HG02588 (cell line): ENCODE data around the gene CACNA2D1.
"Not testable (repeated sequence)": the region's sequence is repeated elsewhere in the genome, so short reads cannot be mapped to it uniquely, and the experiment has no call there.

Source experiments
- ATAC-seq: cut with Tn5 transposase; IDR thresholded peaks from one replicate; pipeline ENCODE4 v1.9.1; 2021; ENCODE audit warnings: mild to moderate bottlenecking, moderate library complexity; ENCODE audit not compliant: unreplicated experiment

CACNA2D1 gene

DNA sequence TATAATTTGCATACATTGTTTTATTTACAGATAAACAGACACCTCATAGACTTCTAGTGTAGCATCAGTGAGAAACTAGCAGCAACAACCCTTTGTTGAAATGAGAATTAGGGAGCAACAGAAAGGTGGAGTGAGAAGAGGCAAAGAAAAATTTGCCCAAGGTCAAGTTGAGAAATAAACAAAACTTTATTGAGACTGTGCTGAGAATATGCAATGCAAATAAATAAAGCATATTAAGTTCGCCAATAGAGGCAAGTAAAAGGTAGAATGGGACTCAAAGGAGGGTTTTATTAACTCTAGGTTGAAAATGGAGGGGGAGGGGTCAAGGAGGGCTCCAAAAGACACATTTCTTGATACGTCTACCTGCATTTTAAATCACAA lies 49.7 kb downstream of the CACNA2D1 start:
- no peak for ATAC-seq

DNA sequence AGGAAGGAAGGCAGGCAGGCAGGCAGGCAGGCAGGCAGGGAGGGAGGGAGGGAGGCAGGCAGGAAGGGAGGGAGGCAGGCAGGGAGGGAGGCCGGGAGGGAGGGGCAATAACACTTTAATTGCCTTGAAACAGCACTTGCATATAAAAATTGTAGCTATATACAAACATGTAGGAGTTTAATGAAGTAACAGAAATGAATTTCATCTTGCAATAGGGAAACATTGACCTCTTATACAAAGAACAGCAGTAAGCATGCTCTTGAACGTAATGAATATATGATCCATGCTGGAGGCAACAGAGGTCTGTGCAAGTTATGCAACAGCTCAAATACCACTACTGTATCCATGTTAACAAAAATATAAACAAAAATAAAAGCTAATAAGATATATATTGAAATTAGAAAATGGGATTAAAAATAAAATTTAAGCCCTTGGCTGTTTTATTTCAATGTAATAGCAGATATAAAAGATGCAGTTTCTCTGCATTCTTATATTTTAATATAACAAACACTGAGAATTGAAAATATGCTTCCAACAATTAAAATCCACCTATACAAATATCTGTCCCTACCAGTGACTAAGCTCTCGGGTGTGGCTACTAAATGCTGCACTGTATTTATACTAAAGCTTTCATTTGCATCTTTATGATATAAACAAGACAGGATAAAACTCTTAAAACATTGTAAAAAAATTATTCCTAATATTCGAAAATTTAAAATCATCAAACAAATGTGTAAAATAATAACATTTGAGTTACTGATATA lies 50.3 kb downstream of the CACNA2D1 start:
- no peak for ATAC-seq

DNA sequence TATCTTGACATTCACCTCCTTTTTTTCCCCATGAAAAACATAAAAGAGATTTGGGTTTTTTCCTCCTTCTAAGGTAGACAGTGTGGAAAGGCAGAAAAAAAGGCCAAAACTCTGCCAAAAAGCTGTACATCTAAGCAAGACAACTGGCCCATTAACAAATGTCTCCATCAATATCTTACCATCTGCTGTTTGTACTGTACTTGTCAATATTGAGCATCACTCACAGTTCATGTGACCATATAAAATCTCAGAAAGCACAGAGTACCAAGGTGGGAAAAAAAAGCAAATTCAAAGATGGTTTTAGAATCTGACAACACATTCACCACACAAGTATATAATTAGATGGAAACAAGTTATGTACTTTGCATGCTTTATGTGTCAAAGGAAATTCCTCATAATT lies 52.6 kb downstream of the CACNA2D1 start:
- no peak for ATAC-seq

DNA sequence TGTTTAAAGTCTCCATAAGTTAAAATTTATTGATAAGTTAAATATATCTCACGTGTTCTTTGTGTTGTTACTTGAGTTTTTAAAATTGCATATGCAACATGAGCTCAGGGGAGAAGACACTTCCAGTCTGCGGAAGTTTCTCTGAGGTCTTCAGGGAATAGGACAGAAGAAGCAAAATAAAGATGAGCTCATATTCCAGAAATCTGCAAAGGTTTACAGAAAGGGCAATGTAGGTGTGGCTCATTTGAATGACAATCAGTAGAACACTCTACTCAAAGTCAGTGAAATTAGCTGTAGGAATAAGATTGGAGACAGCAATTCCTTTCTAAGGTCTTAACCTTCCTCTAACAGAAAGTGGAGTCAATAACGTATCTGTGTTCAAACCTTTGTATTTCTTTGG lies 53.7 kb downstream of the CACNA2D1 start:
- ATAC-seq = no peak

DNA sequence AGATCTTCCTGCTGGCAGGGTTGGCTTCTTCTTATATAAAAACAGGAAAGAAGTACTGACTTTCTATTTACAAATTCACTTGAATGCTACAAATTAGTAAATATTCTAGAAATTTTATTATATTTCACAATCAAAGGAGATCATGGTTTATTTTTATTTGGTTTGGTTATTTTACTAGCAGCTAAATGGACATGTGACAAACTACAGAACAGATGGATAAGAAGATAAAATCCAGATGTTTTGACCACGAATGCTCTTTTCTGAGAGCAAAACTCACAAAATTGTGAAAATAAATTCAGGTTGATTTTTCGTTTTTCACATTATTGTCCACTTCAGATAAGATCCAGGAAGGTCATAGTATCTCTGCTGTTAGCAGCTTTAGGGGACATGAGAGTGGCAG lies 55.4 kb downstream of the CACNA2D1 start:
- no peak for ATAC-seq

DNA sequence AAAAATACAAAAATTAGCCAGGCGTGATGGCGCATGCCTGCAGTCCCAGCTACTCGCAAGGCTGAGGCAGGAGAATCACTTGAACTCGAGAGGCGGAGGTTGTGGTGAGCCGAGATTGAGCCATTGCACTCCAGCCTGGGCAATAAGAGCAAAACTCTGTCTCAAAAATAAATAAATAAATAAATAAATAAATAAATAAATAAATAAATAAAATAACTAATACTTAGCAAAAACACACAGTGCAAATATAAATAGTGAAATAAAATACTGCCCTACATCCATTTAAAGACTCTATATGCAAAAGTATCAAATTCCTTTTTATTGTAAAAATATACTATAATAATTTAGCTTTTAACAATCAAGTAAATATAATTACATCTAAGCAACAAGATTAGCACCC lies 57.0 kb downstream of the CACNA2D1 start:
- not testable (repeated sequence) for ATAC-seq

DNA sequence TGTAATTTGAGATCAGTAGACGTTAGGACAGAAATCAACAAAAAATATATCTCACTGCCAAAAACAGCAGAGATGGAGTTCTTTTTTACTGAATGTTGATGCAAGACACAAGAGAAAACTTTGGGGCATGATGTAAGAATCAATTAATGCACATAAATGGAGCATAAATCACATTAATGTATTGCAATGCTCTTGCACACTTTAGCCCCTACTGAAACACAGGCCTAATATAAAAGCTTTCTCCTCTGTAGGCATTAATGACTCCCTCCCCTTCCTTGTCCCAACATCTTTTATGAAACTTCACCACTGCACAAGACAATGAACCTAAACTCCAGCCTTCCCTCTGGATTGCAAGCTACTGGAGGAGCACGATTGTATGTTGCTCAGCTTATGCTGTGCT lies 58.8 kb downstream of the CACNA2D1 start:
- no peak for ATAC-seq

DNA sequence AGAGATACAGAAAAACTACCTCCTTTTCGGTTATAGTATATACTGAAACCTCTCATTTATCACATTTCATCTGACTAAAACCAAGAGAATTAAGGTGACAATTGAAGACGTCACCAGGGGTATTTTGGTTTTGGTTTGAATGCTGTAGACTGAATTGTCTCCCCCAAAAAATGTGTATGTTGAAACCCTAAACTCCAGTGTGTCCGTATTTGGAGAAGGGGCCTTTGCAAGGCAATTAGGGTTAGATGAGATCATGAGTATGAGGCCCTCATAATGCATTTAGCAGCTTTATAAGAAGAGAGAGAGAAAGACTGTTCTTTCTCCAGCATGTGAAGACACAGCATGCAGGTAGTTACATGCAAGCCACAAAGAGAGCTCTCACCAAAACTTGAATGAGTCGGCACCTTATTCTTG lies 59.5 kb downstream of the CACNA2D1 start:
- no peak for ATAC-seq

DNA sequence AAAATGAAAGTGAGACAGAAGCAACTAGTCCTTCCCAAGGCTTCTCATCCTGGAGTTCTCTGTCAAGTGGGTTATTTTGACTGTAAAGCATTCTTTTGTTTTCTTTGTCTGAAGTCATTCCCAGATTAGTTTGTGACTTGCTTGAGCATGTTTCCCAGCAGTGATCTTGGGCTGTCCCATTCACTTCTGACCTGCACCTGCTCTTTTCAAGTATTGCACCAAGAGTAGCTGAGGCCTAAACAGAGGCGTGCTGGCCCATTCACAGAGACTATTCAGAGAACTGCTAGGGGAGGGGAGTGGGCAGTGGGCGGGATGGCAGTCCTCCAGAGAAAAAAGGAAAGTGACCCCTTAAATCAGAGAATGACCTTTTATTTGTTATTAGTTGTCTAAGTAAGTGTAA lies 61.3 kb downstream of the CACNA2D1 start:
- no peak for ATAC-seq

DNA sequence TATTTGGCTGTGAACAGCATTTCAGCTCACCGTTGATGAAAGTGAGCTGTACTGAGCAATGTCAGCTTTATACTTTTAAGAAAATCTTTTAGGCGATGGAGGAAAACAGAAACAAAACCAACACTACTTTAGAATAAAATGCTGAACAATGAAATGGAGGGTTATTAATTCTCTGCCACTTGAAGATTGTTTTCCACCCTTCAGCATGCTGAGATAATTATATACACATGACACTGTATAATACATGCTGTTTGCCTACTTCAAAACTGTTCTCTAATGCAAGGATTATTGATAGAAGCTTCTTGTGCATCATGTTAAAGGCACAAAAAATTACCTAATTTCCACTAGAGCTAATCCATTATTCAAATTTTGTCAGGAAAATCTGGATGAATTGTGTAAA lies 66.8 kb downstream of the CACNA2D1 start:
- ATAC-seq = no peak

DNA sequence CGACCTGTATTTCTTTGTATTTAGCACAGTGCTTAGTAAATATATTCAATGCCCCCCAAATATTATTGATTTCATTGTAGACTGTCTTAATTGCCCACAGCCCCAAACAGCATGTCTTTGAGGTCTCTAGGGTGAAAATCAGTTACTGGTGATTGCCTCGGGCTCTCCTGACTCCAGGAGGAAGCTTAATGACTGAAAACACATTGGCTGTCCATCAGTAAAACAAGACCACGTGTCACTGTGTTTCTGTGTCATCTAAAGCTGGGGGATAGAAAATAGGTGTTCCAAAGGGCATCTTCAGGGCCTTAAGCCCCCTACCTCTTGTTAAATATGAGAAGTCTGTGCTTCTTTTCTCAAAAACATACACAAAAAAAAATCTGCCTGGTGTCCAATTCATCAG lies 67.9 kb downstream of the CACNA2D1 start:
- ATAC-seq = no peak

DNA sequence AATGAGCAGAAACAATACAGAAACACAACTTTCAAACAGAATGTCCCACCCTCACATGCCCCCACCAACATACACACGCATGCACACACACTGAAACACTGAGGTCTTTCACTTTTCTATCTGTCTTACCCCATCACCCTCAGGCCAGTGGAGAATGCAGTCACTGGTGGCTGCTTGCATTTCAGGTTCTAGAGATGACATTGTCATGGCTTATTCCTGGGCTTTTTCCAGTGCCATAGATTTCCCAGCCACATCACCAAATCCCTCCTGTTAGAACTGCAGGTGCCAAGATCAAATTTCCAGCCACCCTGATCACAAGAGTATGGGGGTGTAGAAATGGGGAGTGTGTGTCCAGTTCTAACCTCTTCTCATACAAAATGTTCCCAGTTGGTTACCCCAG lies 68.4 kb downstream of the CACNA2D1 start:
- no peak for ATAC-seq

DNA sequence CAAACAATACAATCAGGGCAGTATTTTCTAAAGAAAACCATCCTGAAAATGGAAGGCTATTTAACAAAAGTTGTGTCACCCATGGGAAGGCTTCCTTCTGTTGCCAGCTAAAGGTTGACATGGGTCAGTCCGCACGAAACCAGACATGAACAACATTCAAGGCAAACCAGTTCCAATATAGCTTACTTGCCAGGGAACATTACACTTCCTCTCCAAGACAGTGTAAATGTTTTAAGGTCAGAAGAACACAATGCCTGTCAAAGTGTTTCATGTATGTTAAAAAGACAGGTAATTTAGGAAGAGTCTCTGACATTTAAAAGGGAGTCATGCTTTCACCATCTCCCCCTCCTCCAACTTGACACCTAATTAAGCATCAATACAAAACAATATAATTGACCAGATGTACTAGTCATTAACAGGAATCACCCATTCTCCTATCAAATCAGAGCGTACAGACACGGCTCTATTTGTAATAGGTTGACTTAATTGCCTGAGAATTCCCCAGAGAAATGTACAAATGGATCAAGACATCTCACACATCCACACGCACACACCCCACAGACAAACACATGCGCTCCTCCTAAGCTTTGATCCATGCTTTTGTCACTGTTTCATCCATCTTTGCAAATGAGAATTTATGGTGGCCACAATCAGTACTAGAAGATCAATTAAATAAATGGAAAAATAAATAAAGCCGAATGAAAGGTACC lies 69.5 kb downstream of the CACNA2D1 start:
- ATAC-seq = no peak

DNA sequence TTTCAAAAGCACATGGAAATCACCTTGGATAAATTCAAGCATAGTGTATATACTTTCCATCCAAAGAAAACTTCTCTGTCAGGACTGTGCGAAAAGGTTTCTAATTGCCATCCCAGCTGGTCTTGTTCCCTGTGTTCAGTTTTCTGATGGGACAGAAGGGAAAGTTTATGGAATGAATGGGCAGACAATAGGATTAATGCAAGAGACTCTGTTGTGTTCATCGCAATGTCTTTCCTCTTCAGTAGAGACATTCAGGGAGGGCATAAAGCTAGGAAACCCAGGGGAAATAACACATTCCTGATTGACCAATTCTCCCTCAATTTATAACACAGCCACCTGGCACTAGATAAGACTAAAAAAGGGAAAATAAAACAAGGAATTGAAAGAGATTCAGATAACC lies 78.9 kb downstream of the CACNA2D1 start:
- ATAC-seq = no peak

DNA sequence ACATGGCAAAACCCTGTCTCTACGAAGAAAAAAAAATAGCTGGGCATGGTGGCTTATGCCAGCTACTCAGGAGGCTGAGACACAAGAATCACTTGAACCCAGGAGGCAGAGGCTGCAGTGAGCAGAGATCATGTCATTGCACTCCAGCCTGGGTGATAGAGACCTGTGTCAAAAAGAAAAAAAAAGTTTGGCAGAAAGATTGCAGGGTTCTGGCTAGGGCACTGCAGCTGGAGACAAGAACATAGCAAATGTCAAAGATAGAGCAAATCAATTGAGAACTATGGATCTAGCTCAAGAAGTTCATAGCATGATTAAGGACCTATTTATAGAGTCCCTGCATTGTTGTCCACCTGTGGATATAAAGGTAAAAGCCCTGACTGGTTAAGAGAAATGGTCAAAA lies 79.5 kb downstream of the CACNA2D1 start:
- ATAC-seq = no peak

DNA sequence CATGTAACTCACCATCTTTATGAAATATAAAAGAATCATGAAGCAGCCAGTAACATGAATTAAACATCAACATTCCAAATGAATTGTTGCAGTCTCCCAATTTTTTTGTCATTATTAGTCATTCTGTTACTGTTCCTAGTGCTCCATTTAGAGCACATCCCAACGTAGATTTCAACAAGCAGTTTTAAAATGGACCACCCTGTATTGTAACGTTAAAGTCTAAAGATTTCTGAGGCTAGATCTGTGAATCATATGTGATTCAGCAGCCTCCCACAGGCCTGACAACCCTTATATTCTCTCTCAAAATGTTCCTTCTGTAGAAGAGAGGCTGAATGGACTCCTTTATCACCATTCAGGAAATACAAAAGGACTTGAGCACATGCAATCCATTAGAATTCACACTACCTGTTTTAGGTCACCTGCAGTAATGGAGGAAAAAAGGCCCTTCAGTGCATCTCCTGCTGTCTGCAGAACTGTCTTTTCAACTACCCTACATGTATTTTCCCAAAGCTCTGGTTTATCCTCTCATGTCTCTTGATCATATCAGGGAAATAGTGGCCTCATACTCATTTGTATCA lies 81.4 kb downstream of the CACNA2D1 start:
- ATAC-seq = no peak

DNA sequence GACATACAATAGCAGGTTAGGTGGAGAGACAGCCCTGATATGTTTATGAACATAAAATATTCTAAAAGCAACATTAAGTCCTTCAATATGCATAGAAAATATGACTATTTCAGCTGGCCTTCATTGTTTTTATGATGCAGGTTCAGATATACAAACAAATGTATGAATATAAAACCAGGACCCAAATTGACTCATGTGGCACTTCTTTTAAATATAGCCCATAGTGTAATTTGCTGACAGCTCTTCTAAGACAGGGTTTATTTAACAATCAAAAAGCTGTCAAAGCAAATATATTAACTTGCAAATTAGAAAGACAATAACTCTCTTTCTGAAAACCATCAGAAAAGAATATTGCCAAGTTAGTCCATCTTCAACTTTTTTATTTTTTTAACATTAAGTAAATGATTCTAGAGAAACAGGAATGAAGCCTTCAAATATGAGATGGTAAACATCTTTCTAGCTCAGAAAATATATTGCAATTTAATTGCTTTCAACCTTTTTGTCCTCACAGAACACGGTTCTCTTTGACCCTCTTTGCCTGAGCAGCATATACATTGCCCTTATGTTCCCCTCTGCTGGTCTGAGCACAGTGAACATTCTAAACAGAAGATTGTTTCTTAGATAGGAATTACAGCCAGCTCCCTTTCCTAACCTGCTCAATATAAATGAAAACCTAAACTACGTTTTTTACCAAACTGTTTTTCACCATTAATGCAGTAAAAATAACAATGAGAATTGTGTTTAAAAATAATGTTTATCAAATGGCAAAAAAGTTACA lies 82.8 kb downstream of the CACNA2D1 start:
- ATAC-seq = no peak

DNA sequence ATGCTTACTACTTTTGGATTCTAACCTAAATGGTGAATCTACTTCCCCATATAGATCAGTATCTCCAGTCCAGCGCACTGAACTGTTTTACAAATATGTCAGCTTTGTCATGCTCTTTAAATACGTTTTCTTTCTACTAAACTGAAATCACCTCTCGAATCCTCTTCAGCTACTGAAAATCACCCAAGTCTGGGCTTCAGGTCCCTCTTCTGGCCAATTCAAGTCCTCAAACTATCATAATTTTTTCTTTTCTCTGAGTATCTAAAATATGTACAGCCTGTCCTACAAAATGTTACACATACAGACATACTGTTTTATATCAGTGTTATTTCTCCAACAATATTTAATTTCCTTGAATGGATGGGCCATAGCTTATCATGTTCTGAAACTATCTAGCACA lies 84.2 kb downstream of the CACNA2D1 start:
- ATAC-seq = no peak

DNA sequence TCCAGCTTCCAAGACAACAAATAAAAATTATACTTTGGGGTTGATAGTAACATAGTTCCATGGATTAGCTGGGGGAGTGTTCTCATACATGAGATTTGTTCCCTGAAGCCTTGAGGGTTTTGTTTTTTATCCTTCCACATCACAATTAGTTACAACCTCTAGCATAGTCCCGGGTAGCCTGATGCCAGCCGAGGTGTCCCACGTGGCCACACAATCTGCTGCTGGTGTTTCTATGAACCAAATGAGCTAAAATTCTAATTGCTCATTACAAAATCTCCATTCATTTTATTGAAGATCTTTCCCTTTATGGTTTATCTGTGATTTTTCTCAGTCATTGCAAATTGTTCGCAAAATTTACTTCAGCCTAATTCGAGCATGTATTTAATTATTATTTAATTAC lies 84.7 kb downstream of the CACNA2D1 start:
- no peak for ATAC-seq

DNA sequence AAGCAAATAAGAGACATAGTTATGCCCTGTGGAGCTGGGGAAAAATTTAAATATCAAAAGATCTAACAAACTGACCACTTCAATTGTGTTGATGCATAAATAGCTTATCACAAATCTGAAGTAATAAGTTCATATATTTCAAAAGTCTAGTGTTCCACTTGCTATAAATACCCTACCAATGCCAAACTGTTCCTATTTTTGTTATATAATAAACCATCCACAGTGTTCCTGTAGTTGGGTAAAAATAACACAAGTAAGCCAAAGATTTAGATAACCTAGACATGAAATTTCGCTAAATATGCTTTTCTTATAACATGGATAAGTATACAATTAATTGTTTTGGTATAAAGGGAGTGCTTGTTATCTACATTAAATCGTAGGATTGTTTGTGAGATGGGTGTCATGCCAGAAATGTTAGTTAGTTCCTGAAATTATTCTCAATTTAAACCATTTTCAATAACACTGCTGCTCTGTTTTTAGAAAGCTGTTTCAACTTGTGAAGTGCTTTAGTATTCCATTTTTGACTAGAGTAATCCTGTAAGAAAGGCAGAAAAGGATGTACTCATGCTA lies 85.5 kb downstream of the CACNA2D1 start:
- ATAC-seq = no peak

DNA sequence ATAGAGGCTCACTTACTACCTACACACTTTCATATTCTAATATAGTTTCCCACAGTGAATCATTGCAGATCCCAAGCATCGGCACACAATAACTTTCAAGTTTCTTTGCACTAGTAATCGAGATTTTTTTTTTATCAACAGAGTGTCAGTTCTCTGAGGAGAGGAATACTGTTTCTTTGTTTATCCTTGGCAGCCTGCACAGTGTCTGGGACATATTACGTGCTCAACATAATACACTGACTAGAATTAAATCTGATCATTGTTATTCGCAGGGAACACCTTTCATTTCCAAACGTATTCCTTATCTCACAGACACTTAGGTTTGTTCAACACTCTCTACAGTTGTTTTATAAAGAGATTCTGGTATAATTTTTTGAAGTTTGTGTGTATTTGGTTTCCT lies 95.3 kb downstream of the CACNA2D1 start:
- no peak for ATAC-seq
